COLO668 (cell line): ENCODE results near the gene SLIT1.

Experiments used
- DNase-seq: peaks from one replicate; lab custom pipeline; 2025; ENCODE audit not compliant: unreplicated experiment; lab: John Stamatoyannopoulos, UW

Gene SLIT1

GRCh38 chr10:97173036-97173435 lies 12.7 kb downstream of the SLIT1 start:
- no peak for DNase-seq

GRCh38 chr10:97171001-97171400 lies 14.8 kb downstream of the SLIT1 start:
- DNase-seq: no peak

DNA sequence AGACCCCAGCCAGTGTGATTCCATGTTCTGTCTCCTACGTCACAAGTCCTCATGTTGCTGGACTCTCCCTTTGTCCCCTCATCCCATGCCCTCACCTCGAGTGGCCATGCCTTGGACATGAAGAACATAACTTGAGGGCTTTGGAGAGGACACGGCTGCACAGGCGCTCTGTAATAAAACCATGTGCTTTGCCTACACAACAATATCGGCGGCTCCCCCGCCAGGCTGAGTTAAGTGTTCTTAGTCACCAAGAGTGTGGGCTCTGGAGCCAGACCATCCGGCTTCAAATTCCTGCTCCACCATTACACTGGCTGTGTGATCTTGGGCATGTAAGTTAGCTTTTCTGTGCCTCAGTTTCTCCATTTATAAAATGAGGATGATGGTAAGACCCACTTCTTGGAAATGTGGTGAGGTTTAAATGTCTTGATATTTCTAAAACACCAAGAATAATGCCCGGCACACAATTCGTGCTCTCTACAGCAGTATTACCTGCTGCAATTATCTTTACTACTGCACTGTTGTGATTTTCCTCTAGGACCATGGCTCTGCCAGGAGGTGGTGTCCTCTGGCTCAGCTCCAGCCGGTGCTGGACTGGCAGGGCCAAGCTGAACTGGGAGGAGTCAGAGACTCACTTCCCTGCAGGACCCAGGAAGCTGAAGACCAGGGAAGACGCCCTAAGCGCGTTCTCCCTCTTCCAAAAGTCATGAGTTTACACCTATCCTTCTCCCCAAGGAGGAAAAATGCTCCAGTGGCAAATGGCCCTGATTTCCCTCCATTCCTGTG lies 15.7 kb downstream of the SLIT1 start:
- no peak for DNase-seq

GRCh38 chr10:97169063-97169462 lies 16.7 kb downstream of the SLIT1 start:
- DNase-seq: no peak

DNA sequence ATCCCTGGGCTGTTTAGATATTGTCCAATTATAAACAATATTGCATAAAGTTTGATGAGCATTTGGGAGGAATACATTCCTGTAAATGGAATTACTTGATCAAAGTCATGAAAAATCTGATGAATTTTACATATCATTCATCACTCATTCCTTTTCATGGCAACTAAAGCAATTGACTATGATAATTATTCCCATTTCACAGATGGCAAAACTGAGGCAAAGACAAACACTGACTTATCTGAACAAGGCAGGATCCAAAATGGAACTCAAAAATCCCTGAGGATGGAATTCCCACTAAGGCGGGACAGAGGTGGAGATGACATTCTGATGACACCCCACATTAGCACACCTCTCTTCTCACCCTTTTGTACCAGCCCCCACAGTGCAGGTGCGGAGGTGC lies 17.1 kb downstream of the SLIT1 start:
- no peak for DNase-seq

- no peak for DNase-seq
Measured at GRCh38 chr10:97165499-97165898, 20.3 kb downstream of the SLIT1 start.

DNA sequence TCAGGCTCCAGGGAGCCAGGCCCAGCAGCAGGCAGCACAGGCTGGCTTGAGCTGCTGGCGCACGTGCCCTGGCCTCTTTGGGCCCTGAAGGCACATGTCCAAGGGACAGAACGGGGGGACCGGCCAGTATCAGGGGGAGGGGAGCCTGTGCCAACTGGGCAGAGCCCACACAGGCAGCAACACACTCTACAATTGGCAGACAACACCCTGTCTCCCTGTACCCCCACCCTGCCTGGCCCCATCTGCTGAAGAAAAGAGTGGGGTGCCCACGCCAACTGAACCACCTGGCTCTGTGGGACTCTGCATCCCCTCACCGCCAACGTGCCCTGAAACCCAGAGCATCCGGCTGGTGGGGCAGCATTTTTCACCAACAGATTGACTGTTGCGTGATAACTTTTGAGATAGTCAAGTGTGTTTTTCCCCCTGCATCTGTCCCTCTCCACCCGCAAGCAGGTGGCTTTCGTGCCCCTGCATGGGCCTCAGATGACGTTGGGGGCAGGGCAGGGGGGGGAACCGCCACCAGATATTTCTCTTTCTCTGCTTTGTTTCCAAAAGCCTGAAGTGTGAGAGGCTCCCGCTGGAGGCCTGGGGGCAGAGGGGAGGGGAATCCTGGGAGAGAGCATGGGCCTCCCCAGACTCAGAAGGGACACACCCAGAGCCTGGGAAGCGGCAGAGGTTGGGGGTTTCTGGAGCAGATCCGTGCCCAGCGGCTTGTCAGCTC lies 21.8 kb downstream of the SLIT1 start:
- DNase-seq: no peak

- DNase-seq: no peak
Measured at GRCh38 chr10:97163181-97163580, 22.6 kb downstream of the SLIT1 start.

DNA sequence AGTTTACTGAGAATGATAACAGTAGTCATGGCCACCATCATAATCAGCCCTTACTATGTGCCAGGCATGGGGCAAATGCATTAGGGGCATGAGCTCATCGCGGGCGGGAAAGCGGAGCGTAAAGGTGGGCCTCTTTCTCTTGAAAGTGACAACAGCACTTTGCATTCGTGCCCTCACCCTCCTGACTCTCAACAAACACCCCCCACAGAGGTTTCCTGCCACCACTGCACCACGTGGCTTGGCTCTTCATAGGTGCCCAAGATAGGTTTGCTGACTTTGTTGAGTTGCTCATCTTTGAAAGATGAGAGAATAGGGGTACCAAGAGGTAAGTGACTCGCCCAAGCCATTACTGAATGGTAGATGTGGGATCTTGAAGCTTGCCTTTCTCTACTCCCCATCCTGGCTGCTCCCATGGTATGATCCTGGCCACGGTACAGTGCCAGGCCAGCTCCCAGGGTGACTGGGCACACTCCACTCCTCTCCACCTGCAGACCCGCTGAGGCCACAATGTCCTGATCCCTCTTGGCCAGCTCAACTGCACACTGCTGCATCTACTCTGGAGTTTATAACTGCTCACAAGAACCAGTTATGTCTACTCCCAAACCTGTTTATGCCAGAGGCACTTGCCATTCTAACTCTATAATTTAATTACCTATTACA lies 26.0 kb downstream of the SLIT1 start:
- no peak for DNase-seq

GRCh38 chr10:97157578-97158095 lies 28.1 kb downstream of the SLIT1 start:
- DNase-seq: no peak

DNA sequence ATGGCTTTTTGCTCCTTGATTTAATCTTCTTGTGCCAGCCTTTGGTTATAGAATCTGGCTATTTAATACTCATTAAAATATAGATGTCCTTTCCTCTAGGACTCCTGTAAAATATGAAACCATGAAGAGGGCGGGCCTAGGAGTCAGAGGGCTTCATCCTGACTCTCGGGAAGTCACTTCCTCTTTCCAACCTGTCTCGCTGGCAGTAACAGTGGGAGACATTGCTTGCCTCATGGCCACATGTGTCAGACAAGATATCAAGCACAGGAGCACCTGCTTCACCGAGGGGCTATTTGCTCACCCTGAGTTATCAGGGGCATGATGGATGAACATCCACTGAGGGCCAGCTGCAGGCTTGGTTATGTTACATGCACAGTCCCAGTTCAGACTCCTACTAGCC lies 31.0 kb downstream of the SLIT1 start:
- no peak for DNase-seq

DNA sequence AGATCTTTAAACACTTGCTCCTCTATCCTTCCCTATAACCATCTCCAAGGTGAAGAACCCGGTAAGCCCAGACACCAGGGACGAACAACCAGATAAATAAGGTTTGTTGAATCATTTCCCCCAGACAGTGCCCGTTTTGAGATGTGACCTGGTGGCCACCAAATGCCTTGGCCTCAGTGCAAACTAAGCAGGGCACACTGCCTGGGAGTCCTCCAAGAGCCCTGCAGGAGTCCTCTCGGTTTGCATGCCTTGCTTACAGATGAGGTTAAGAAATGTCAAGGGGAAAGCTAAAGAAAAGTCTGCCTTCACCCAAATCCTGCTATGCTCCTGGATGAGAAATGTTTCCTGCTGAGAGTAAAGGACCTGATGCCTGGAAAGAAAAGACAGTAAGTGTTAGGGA lies 31.6 kb downstream of the SLIT1 start:
- DNase-seq: no peak

DNA sequence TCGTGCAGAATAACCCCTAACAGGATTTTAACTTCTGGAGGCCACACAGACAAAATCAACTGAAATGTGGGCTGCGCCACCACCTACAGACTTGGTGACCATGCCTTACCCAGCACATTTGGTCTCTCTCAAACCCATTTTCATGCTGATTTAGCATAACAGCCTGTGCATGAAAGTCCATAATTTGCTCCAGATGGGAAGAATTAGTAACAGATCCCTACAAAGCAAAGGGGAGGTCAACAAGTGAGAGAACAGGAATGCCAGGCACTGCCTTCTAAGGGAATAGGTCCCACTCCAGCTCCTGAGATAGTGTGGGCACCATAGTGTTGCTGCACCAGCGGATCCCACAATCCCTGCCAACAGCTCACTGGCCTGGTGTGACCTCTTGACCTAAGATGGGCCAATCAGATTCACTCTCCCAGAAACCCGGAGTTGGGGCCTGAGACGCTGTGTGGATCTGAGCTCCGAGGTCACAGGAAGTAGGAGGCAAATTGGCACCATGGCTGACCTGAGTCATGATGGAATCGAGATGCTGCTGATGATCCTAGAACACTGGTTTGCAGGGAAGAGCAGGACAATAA lies 32.4 kb downstream of the SLIT1 start:
- DNase-seq: no peak

DNA sequence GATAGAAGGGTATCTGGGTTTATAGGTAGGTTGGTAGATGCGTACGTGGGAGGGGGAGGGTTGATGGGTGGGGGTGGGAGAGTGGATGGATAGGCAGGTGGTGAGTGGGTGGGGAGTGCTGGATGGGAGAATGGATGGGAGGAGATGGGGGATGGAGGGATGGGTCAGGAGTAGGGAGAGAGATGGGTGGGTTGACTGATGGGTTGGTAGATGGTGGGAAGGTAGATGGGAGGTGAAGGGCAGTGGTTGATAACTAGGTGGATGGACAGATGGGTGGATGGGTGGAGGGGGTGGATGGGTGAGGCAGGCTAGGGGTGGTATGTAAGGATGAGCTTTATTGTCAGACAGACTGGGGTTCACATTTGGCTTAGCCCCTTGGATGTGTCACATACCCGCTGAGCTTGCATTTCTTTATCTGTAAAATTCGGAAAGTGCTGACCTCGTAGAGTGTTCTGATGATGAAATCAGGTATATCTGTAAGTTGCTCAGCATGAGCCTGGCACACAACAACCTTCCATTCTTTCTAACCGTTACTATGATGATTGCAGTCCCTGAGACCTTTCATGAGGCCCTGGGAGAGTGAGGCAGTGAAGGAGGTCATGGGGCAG lies 34.3 kb downstream of the SLIT1 start:
- no peak for DNase-seq

- no peak for DNase-seq
Measured at GRCh38 chr10:97150616-97151015, 35.1 kb downstream of the SLIT1 start.

DNA sequence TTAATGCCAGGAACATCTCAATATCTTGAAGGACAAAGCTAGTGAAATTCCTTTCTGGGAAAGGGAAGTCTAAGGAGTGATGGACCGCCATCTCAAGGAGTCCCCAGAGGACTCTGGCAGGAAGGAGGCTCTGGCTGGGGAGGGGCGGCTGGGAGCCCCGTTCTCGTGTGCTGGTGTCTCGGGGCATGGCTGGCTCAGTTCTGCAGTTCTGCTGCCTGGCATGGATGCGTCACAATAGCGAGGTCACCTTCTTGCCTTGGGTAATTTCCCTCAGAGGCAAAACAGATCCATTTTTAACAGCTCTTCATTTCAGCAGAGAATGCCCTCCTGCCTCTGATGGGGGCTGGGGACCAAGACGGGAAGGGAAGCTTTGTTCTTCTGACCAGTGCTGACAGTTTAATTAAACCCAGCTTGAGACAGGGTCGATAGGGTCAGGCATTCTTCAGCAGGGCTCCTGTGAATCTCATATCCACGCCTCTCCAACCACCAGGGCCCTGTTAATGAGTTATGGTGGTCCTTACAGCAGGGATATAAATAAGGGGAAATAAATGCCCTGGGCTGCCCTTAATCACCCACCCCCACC lies 35.7 kb downstream of the SLIT1 start:
- no peak for DNase-seq

GRCh38 chr10:97149079-97149531 lies 36.7 kb downstream of the SLIT1 start:
- DNase-seq: no peak

DNA sequence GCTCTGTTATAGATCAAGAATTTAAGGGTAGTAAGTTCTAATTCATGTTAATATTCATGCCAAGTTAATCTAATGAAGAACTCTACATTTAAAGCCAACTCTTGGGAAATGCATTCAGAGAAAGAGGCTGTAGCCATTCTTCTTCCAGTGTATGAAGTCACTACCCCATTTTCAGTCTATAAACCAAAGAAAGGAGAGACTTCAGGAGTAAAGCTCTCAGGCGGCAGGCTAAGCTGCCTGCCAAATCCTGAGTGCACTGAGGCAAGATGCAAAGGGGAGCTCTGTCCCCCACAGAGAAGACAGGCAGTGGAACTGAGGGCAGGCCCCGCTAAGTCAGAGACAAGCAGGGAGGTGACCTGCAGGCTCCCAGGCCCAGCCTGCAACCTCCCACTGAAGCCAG lies 41.5 kb downstream of the SLIT1 start:
- DNase-seq: no peak

DNA sequence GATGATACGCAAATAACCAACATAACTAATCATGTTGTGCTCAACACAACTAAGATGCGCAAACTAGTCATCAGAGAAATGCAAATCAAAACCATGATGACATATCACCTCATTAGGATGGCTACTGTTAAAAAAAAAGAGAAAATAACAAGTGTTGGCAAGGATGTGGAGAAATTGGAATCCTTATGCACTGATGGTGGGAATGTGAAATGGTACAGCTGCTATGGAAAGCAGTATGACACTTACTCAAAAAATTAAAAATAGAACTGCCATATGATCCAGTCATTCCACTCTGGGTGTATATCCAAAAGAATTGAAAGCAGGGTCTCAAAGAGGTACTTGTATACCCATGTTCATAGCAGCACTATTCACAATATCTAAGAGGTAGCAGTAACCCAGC lies 42.9 kb downstream of the SLIT1 start:
- DNase-seq: no peak

DNA sequence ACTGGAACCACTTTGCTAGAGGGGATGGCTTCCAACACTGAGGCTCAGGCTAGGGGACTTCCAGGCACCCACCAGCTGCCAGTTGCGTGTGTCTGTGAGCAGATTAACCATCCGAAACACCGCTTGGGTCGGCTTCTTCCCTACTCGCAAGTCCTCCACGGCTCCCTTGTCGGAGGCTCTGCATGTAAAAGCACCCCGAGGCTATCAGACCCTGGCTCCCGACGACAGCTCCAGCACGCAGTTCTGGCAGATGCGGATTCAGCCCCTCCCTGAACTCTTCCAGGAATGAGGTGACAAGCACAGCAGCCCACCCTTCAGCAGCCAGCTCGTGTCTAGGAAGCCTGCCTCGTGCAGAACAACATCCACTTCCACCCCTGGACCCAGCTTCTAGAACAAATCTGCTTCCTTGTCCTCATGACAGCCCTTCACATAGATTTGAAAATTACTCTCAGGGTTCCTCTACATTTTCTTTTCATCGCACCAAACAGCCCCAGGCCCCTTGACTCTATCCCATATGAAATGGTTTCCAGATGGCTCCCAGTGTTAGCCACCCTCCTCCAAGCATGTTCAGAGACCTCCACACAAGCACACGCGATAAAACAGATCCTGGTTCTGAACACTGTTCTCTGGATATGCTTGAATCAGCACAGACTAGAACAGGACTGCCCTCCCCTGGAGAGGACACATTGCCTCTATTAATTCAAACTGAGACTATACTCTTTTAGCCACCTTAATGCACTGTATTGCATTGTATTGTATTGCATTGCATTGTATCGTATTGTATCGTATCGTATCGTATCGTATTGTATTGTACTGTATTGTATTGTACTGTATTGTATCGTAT lies 44.6 kb downstream of the SLIT1 start:
- DNase-seq: no peak
